Lower leg skin (tissue), 4 donors: Measurements from ENCODE around the gene DALRD3. TPM values are rescaled to one million over a fixed set of nuclear protein-coding genes. Genes with fewer than 3 reads are reported as not detected.

Experiments used
- DNase-seq, 2 donors: peaks; one replicate each; pipeline ENCODE4 v3.0.0-alpha.2; 2019; ENCODE audit warnings: low spot score in 2 of 2
- H3K4me3 ChIP-seq: fragments of 200-600 bp; sonication (generic); 2 replicates; pipeline ENCODE4 v1.5.1; 2017; ENCODE audit warnings: mild to moderate bottlenecking, low read depth; ENCODE audit not compliant: poor library complexity, severe bottlenecking
- POLR2A ChIP-seq, 2 donors: fragments of 450-650 bp; IDR thresholded peaks; one replicate each; pipeline ENCODE4 v1.6.1; 2016 to 2017; ENCODE audit warnings: antibody characterized with exemption in 2 of 2, mild to moderate bottlenecking in 1 of 2, moderate library complexity in 1 of 2
- WGBS, 2 donors: methylation state at CpG; one replicate each; pipeline ENCODE4 v1.1.5; 2018; 5-methylcytosine and 5-hydroxymethylcytosine counted together
- intact Hi-C: fragments of 100-400 bp; cut with DNase I; formaldehyde crosslinking; loops from one replicate; pipeline ENCODE4 v1.15.0; 2023; ENCODE audit warnings: low total_unique reads
- total RNA-seq, 4 donors: library from RNA; depleted of rRNA; stranded (reverse); fragments of >200 nt; gene quantifications; one replicate each; pipeline ENCODE4 v1.1.0, GENCODE V29; 2016
- TF ChIP-seq, protein P1 (sequence below), 3 donors: fragments of 450-650 bp; IDR thresholded peaks; one replicate each; pipeline ENCODE4 v1.5.1; 2016; ENCODE audit warnings: antibody characterized with exemption in 3 of 3, mild to moderate bottlenecking in 3 of 3, moderate library complexity in 2 of 3

Gene DALRD3
- total RNA-seq, 4 donors from 2014 or later = 51.5 to 78.4 (median 62.1) TPM

DNA sequence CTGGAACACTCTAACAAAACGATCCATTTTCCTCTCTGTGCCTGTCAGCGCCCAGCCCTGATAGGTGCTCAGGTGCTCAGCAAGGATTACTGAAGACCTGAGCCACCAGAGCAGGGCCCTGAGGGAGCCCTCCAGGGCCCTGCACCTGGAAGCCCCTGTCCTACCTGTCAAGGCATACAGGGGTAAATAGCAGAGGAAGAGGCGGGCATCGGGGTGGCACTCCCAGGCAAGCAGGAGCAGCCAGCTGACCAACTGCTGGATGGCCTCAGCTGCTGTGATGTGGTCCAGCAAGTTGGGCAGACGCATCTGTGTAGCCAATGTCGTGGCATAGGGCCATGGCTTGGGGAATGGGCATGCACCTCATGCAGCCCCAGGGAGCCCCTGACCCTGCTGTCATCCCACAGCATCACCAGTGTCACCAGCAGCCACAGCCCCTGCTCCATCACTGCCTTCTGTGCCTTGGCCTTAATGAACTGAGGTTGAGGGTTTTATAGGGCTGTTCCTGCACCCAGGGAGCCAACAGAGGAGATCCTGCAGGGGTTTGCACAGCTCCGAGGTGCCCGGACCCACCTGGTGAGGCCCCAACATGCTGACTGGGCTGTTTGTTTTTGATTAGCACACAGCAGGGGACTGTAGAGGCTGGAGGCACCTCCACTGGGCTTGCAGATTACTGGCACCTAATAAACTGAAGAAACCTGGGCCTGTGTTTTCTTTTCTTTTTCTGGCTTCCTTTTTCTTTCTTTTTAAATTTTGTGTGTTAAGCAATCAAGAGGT, 19.1 kb downstream of the DALRD3 start:
- TF ChIP-seq POLR2A (IDR thresholded peaks at IDR 0.05) = no peak
- TF ChIP-seq, protein P1, sequence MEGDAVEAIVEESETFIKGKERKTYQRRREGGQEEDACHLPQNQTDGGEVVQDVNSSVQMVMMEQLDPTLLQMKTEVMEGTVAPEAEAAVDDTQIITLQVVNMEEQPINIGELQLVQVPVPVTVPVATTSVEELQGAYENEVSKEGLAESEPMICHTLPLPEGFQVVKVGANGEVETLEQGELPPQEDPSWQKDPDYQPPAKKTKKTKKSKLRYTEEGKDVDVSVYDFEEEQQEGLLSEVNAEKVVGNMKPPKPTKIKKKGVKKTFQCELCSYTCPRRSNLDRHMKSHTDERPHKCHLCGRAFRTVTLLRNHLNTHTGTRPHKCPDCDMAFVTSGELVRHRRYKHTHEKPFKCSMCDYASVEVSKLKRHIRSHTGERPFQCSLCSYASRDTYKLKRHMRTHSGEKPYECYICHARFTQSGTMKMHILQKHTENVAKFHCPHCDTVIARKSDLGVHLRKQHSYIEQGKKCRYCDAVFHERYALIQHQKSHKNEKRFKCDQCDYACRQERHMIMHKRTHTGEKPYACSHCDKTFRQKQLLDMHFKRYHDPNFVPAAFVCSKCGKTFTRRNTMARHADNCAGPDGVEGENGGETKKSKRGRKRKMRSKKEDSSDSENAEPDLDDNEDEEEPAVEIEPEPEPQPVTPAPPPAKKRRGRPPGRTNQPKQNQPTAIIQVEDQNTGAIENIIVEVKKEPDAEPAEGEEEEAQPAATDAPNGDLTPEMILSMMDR (IDR thresholded peaks at IDR 0.05) = no peak
- intact Hi-C loops = no loop called here
- 83% methylated on average over 7 to 8 of the region's 8 CpGs for WGBS, 2 donors
- no peak for DNase-seq
- H3K4me3 ChIP-seq = no peak overlapping the region

DNA sequence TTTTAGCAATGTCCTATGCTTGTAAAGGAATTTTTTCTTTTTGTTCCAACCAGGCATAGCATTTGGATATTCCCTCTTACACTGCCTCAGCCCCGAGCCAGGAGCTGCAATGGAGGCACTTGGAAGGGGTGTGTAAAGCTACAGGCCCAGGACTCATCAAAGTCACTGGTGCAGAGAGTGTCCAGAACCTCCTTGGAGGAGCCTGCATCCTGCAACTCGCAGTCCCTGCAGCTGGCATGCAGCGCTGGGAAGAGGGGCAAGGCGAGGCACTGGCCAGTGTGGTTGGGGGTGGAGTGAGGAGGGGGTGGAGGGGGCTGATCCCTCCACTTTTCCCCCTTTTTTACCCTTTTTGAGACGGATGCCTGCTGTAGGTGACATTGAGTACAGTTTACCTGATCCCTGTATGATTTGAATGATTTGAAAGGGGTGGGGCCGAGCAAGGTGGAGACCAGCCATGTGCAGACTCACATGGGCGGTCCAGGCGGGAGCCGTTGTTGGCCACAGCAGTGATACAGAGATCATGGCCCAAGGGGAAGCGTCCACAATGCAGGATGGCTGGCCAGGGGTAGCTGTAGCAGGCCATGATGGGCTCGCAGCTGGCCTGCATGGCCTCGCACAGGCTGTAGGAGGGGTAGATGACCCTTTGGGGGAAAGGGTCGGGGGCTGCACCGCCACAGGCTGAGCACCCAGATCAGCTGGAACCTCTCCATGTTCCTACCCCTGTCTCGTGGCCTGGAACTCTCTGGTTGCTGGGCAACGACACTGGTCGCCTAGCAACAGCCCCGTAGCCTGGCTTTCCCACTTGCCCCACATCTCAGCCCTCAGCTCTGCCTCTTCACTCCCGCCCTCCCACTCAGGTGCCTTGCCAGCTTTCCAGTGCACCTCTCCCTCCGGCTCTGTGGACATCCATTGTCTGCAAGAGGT, 20.4 kb downstream of the DALRD3 start:
- WGBS, 2 donors = 84 to 85% methylated on average over 20 of the region's 20 CpGs
- H3K4me3 ChIP-seq = no peak overlapping the region
- intact Hi-C loops = no loop called here
- DNase-seq = no peak
- no peak for TF ChIP-seq POLR2A (IDR thresholded peaks at IDR 0.05)
- TF ChIP-seq, protein P1 (IDR thresholded peaks at IDR 0.05) = no peak

DNA sequence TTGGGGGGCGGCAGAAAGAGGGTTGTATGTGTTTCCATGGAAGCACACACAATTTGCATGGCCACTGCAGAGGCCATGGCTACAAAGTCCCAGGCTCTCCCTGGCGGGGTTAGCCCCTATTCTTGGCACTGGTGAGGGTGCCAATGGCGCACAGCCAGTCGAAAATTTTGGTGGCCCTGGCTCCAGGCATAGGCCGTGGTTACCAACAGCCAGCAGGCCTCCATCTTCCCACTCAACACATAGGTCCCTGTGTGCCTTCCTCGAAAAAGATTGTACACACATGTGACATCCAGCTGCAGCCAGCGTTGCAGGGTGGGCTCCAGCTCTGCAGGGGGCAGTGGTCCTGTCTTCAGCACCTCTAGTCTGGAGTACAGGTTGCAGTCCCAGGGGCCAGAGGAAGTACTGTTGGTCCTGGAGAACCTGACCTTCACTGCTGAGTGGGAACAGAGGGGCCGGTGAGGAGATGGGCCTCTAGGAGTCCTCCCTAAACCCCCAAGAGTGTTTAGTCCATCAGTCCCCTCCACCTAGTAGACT, 21.2 kb downstream of the DALRD3 start:
- intact Hi-C loops = no loop called here
- TF ChIP-seq, protein P1 (IDR thresholded peaks at IDR 0.05) = no peak
- no peak for TF ChIP-seq POLR2A (IDR thresholded peaks at IDR 0.05)
- 79 to 93% methylated on average over 7 to 8 of the region's 8 CpGs for WGBS, 2 donors
- DNase-seq = no peak
- H3K4me3 ChIP-seq = no peak overlapping the region

DNA sequence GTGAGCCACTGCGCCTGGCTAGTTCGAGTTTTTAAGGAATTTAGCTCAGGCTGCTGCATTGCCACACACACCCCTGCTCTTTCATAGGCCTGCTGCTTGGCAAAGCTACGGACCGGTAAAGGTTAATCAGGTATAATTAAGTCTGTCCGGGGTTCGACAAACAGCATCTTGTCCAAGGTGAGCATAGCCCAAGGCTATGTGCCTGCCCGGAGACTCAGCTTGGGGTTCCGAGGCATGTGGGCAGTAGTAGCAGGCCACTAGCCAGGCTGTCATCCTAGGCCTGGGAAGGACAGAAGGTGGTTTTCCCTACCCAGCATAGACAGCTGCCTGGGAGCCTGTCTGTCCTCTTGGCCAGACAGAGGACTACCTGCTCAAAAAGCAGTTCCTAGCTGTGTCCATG, 21.7 kb downstream of the DALRD3 start:
- H3K4me3 ChIP-seq = no peak overlapping the region
- intact Hi-C loops = no loop called here
- TF ChIP-seq POLR2A (IDR thresholded peaks at IDR 0.05) = no peak
- TF ChIP-seq, protein P1 (IDR thresholded peaks at IDR 0.05) = no peak
- DNase-seq = no peak
- WGBS, 2 donors = 88 to 94% methylated on average over 7 to 8 of the region's 8 CpGs

DNA sequence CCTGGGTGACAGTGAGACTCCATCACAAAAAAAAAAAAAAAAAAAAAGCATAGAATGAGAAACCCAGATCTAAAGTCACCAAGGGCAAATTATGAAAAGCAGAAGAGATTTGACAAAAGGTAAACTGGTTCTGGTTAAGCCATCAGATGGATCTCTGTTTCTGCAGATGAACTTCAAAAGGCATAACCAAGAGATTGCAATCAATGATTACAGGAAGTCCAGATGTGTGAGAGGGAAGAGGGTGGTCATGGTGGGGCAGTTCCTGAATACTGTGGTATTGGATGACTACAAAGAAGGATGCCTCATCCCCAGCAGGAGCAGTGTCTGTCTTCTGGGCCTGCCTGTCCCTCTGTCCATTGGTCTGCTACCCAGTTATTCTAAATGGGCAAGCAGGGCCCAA, 24.5 kb downstream of the DALRD3 start:
- intact Hi-C loops = no loop called here
- H3K4me3 ChIP-seq = no peak overlapping the region
- no peak for DNase-seq
- no peak for TF ChIP-seq POLR2A (IDR thresholded peaks at IDR 0.05)
- TF ChIP-seq, protein P1 (IDR thresholded peaks at IDR 0.05) = no peak
